H54 (cell line): ENCODE results near the gene DMAP1.

Experiments
- DNase-seq: peaks from one replicate; pipeline ENCODE4 v3.0.0; 2011; ENCODE audit warnings: low spot score, mixed read lengths; ENCODE audit not compliant: insufficient read length
- FAIRE-seq: peaks from 3 replicates; lab custom pipeline; 2011; peaks lifted over from hg19 to GRCh38; lab: Jason Lieb, UNC
- POLR2A ChIP-seq: IDR thresholded peaks from 2 replicates; pipeline ENCODE4 v1.6.1; 2011; ENCODE audit warnings: low read depth, mild to moderate bottlenecking, low read length

The DMAP1 gene

DNA sequence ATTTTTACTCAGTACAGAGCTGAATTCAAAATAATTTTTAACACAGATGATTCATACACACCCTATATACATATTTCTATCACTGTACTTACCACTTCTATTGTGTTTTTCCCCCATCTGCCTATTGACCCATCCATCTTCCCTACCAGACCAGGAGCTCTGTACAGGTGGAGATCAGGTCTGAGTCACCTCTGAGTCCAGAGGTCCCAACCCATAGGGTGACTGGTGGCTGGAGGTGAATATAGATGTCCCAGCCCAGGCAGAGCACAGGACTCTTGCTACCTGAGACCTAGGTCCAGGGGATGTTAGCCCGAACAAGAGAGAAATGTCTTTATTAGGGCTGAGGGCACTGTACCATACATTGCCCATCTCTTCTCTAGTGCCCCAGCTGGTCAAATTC lies 54.8 kb downstream of the DMAP1 start:
- DNase-seq (no peak), FAIRE-seq (no peak)
- TF ChIP-seq POLR2A = no peak
